Gastroesophageal sphincter (tissue), 3 donors: ENCODE results near the gene C1QTNF1.

Experiments
- CTCF ChIP-seq, 4 experiments: fragments of 200-600 bp in 2 of 4; fragments of 450-650 bp in 2 of 4; sonication (generic) in 1 of 4; IDR thresholded peaks; one replicate each; pipeline ENCODE4 v1.5.1; 2017 to 2019; ENCODE audit warnings: antibody characterized with exemption in 4 of 4, mild to moderate bottlenecking in 2 of 4, moderate library complexity in 2 of 4
- EP300 ChIP-seq: sonication (generic); formaldehyde crosslinking; IDR thresholded peaks from one replicate; pipeline ENCODE4 v1.6.1; 2017; ENCODE audit warnings: antibody characterized with exemption, mild to moderate bottlenecking
- POLR2A ChIP-seq, 2 donors: fragments of 450-650 bp; IDR thresholded peaks; one replicate each; pipeline ENCODE4 v1.6.1; 2017; ENCODE audit warnings: antibody characterized with exemption in 2 of 2, mild to moderate bottlenecking in 2 of 2, moderate library complexity in 1 of 2
- POLR2AphosphoS5 ChIP-seq: sonication (generic); formaldehyde crosslinking; IDR thresholded peaks from one replicate; pipeline ENCODE4 v1.6.1; 2017; ENCODE audit warnings: antibody characterized with exemption

GRCh38 chr17:79080349-79080748 lies 56.4 kb downstream of the C1QTNF1 start:
- TF ChIP-seq CTCF (IDR thresholded peaks at IDR 0.05): no peak
- TF ChIP-seq POLR2A (IDR thresholded peaks at IDR 0.05): no peak
- no peak for TF ChIP-seq POLR2AphosphoS5
- no peak for TF ChIP-seq EP300
